Aorta (tissue), 5 donors: ENCODE results near the gene CCDC185. TPM values are rescaled to one million over a fixed set of nuclear protein-coding genes. Genes with fewer than 3 reads are reported as not detected.

ENCODE experiments used
- ATAC-seq: fragments of 200-7000 bp; cut with Tn5 transposase; one replicate; pipeline ENCODE4 v1.9.1; 2022; ENCODE audit warnings: moderate library complexity; ENCODE audit not compliant: low FRiP score
- DNase-seq, 2 donors: peaks; one replicate each; pipeline ENCODE4 v3.0.0-alpha.2; 2020
- H3K27ac ChIP-seq, 2 donors: one replicate each; pipeline ENCODE4 v1.5.1; 2013; ENCODE audit warnings: low read length in 2 of 2, mild to moderate bottlenecking in 2 of 2, moderate library complexity in 2 of 2, control low read depth in 1 of 2, inconsistent platforms in 1 of 2, low read depth in 1 of 2
- H3K27me3 ChIP-seq, 2 donors: one replicate each; pipeline ENCODE4 v1.6.1; 2013; ENCODE audit warnings: control low read depth in 1 of 2, low read length in 1 of 2, mild to moderate bottlenecking in 1 of 2, moderate library complexity in 1 of 2; ENCODE audit not compliant: insufficient read depth in 2 of 2, control insufficient read depth in 1 of 2
- H3K36me3 ChIP-seq, 2 donors: one replicate each; pipeline ENCODE4 v1.6.1; 2013; ENCODE audit warnings: control low read depth in 1 of 2, low read length in 1 of 2, mild to moderate bottlenecking in 1 of 2; ENCODE audit not compliant: insufficient read depth in 2 of 2, control insufficient read depth in 1 of 2
- H3K4me1 ChIP-seq, 2 donors: one replicate each; pipeline ENCODE4 v1.6.1; 2013; ENCODE audit warnings: low read length in 2 of 2, control low read depth in 1 of 2, mild to moderate bottlenecking in 1 of 2, moderate library complexity in 1 of 2; ENCODE audit not compliant: insufficient read depth in 2 of 2, control insufficient read depth in 1 of 2
- H3K4me3 ChIP-seq, 2 donors: one replicate each; pipeline ENCODE4 v1.5.1; 2013; ENCODE audit warnings: low read length in 2 of 2, control low read depth in 1 of 2, mild to moderate bottlenecking in 1 of 2
- H3K9me3 ChIP-seq: one replicate; pipeline ENCODE4 v1.6.1; 2013; ENCODE audit warnings: mild to moderate bottlenecking, low read length; ENCODE audit not compliant: control insufficient read depth
- WGBS, 2 donors: extraction: QIAGEN DNeasy Blood & Tissue Kit; methylation state at CpG; one replicate each; pipeline ENCODE4 v1.1.7; 2013; 5-methylcytosine and 5-hydroxymethylcytosine counted together
- intact Hi-C, 2 donors: fragments of 100-400 bp; cut with DNase I; formaldehyde crosslinking; loops; one replicate each; pipeline versions ENCODE4 v1.14.2 to v1.15.0; 2022
- polyA plus RNA-seq, 2 donors: library from polyadenylated mRNA; stranded (reverse); fragments of 200-250 nt; gene quantifications; one replicate each; pipeline ENCODE4 v1.2.3, GENCODE V29; 2013
- total RNA-seq, 2 donors: library from RNA; stranded (reverse); fragmentation: NEBNext Ultra II Directional; extraction: Animal tissue kit (Norgen Biotek cat#: 25700); gene quantifications; one replicate each; pipeline ENCODE4 v1.2.1, GENCODE V29; 2021
- donor health status: healthy with polysubstance abuse.
- donor health status: Bipolar disorder and iron deficiency.
- donor health status: DM: no; HTN: no; CAD: no.
- donor health status: DM: no; HTN: no; CAD: no.
- donor health status: DM: yes; HTN: yes; CAD: no.

The CCDC185 gene
- total and polyA plus RNA-seq, 4 donors: not detected

- 59 to 63% methylated on average over 3 of the region's 3 CpGs for WGBS, 2 donors
- ATAC-seq (no peak), DNase-seq (no peak)
- no peaks in the 10 kb centered on the region for H3K9me3 ChIP-seq
- intact Hi-C loops: no loop called here
- H3K27ac ChIP-seq: no peak overlapping the region
- no peak overlapping the region for H3K4me3 ChIP-seq
- H3K36me3 ChIP-seq: no peaks in the 10 kb centered on the region
- no peaks in the 10 kb centered on the region for H3K27me3 ChIP-seq
- H3K4me1 ChIP-seq: no peaks in the 10 kb centered on the region
These were observed 43.9 kb downstream of the CCDC185 start for GRCh38 chr1:223437151-223437550.

DNA sequence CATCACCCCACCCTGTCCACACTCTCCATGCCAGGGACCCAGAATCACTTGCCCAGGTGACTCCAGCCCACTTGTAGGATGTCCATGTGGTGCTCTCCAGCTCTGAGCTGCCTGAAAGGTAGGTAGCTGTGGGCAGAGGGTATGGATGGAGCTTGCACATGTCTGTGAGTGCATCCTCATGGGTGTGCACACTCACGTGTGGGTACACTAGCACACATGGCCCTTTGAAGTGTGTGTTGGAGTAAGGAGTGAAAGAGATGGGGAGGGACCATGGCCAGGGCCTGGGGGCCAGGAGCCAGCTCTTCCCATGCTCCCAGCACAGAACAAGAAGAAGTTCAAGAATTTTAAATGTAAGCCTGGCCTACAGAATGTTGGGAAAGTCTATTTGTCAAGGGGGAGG is 50.2 kb downstream of the CCDC185 start:
- 88 to 93% methylated on average over 1 of the region's 1 CpG for WGBS, 2 donors
- no peak for DNase-seq

GRCh38 chr1:223444411-223444810 is 51.2 kb downstream of the CCDC185 start:
- no peaks in the 10 kb centered on the region for H3K36me3 ChIP-seq
- no peaks in the 10 kb centered on the region for H3K27me3 ChIP-seq
- ATAC-seq (no peak), DNase-seq (no peak)
- intact Hi-C loops: no loop called here
- no peaks in the 10 kb centered on the region for H3K4me1 ChIP-seq
- H3K27ac ChIP-seq: no peak overlapping the region
- no peak overlapping the region for H3K4me3 ChIP-seq
- H3K9me3 ChIP-seq: peaks cover 3% of the 10 kb centered on the region
- WGBS, 2 donors: 63 to 77% methylated on average over 7 of the region's 7 CpGs

More for the DNA sequence above, 50.2 kb downstream of the CCDC185 start:
- no peaks in the 10 kb centered on the region for H3K4me1 ChIP-seq
- no peaks in the 10 kb centered on the region for H3K36me3 ChIP-seq
- no peak overlapping the region for H3K4me3 ChIP-seq
- intact Hi-C loops: no loop called here
- no peak overlapping the region for H3K27ac ChIP-seq
- ATAC-seq: no peak
- no peaks in the 10 kb centered on the region for H3K27me3 ChIP-seq
- H3K9me3 ChIP-seq: peaks cover 3% of the 10 kb centered on the region

Other genes with a start within 250 kb of the CCDC185 start
- gene SUSD4, start 29.2 kb upstream of the CCDC185 start, total RNA-seq: under 1 TPM; 0.52 to 0.81 TPM
- under 1 TPM; 0.46 to 0.63 TPM for gene SUSD4, start 29.2 kb upstream of the CCDC185 start, polyA plus RNA-seq